ENCODE data around the gene HSPBP1. TPM values are rescaled to one million over a fixed set of nuclear protein-coding genes. Genes with fewer than 3 reads are reported as not detected.
"Not testable (repeated sequence)": the region's sequence is repeated elsewhere in the genome, so short reads cannot be mapped to it uniquely, and the experiment has no call there.

The HSPBP1 gene
- total RNA-seq, 2 donors from 2014 or later, result 26.4 to 35.8 TPM

DNA sequence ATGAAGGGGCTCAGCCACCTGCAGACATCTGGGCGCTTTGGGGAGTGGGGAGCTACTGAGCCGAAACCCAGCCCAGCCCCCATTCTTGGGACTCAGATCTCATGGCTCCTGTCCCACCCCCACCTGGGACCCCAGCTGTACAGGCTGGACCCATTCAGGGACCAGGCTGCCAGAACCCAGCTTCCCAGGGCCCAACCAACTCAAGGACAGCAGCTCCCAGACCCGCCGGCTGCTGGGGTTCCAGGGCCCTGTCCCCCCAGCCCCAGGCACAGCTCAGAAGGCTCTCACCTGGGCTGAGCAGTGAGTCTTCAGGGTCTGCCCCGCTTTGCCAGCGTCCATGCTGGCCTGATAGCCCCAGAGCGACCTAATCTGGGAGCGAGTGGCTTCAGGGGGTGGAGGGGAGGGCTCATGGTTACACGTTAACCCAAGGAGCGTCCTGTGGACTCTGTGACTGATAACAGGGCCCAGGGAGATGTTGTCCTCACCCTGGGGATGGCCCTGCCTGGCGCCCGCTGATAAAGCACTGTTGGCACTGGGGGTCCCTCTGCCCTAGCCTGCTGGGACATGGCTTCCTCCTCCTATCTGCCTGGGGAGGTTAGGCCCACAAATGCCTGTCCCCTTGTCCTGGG is 51.4 kb downstream of the HSPBP1 start, which contains the start of gene TMEM86B:
TSS of gene TMEM86B (minus strand) at position 361 of the 629 bp plus-strand sequence. CDS start at position 339, 22 bp downstream.
- intact Hi-C loops (cut with DNase I), result no loop called here
- ATAC-seq (peak; percentile 2 to 4), DNase-seq (no peak)

DNA sequence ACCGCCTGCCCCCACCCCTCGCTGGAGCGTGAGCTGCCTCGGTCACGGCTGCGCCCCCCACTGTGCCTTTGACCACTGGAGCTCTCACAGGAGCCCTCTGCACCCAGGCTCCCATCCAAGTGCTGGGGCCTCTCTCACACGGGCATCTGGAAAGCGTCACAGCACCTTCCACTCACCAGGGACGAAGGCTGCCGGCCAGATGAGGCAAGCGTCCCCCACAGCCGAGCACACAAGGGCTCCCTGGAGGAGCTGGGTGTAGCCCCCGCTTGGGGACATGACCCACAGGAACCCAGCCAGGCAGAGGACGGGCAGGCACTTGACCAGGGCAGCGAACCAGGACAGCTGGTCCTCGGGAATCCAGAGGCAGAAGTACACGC is 51.9 kb downstream of the HSPBP1 start:
- peak; percentile 55 to 80 for ATAC-seq
- DNase-seq, result no peak
- intact Hi-C loops (cut with DNase I), result no loop called here

DNA sequence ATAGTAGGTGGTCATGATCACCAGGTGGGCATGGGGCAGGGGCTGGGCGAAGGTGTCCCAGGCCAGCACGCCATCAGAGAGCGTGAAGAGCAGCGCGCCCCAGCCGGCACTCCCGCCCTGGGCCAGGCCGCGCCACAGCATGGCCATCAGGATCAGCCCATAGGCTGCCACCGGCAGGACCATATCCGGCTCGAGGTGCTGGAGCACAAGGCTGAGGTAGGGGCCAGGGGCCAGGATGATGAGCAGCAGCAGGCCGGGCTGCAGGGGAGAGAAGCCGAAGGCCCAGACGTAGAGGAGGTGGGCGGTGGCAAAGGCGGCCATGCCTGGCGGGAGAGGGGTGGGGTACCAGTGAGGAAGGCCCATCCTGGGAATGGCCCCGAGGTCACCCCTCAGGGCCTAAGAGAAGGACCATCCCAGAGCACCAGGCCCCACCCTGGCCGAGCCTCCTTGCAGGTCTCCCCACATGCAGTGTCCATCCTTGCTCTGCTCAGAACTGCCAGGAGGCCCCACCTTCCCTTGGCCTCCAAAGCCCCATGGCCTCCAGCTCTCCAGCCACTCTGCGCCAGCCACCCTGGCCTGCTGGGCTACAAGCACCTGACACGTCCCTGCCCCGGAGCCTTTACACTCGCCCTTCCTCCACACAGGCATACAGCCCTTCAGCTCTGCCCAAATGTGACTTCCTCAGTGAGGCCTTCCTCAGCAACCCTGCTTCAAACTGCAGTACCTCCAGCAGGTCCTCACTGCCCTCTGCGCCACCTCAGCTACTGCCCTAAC is 52.5 kb downstream of the HSPBP1 start:
- intact Hi-C loops (cut with DNase I), result no loop called here
- no peak for DNase-seq
- ATAC-seq, result peak; percentile 1 to 3

DNA sequence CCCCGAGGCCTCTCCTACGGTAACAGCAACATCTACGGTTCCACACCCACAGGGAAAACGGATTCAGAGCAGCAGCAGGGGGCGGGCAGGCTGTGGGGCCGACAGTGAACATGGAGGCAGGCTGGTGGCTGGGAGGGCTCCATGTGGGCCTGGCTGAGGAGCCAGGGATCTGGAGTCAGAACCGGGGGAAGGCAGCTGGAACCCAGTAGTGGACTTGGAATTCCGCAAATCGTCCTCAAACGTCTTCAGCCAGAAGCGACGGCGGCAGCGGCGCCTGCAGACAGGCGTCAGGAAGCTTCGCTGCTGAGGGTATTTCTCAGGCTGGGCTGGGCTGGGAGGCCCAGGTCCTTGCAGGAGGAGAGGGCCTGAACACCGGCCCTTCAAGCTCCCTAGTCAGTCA is 53.1 kb downstream of the HSPBP1 start:
- no peak for DNase-seq
- intact Hi-C loops (cut with DNase I), result no loop called here
- ATAC-seq, result no peak

DNA sequence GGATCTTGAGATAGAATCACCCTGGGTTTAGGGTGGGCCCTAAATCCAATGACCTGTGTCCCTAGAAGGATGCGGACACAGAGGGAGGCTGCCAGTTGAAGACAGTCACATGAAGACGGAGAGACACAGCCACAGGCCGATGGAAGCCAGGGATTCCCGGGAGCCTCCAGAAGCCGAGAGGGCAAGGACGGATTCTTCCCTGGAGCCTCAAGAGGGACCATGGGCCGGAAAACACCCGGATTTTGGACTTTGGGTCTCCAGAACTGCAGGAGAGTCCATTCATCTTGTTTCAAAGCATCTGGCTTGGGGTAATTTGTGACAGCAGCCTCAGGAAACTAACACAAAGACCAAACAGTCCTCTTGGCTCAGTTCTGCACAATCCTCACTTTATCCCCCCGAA is 53.6 kb downstream of the HSPBP1 start:
- ATAC-seq, result no peak
- intact Hi-C loops (cut with DNase I), result no loop called here
- DNase-seq, result no peak

DNA sequence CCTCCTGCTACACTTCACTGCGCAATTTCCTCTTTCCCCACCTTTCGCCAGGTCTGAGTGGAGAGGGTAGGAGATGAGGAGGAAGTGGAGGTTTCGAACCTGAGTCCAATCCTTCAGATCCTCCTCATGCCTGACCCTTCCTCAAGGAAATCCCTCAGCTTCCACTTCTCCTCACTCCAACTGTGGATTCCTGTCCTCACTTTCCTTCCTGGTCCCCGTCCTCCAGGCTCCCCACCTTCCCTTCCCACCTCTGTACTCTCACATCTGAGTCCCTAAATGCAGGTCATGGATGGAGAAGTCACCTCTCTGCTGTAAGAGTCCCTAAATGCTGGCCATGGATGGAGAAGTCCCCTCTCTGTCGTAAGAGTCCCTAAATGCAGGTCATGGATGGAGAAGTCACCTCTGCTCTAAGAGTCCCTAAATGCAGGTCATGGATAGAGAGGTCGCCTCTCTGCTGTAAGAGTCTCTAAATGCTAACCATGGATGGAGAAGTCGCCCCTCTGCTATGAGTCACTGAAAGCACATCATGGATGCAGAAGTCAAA is 54.4 kb downstream of the HSPBP1 start:
- DNase-seq (no peak), ATAC-seq (no peak)
- intact Hi-C loops (cut with DNase I), result no loop called here

DNA sequence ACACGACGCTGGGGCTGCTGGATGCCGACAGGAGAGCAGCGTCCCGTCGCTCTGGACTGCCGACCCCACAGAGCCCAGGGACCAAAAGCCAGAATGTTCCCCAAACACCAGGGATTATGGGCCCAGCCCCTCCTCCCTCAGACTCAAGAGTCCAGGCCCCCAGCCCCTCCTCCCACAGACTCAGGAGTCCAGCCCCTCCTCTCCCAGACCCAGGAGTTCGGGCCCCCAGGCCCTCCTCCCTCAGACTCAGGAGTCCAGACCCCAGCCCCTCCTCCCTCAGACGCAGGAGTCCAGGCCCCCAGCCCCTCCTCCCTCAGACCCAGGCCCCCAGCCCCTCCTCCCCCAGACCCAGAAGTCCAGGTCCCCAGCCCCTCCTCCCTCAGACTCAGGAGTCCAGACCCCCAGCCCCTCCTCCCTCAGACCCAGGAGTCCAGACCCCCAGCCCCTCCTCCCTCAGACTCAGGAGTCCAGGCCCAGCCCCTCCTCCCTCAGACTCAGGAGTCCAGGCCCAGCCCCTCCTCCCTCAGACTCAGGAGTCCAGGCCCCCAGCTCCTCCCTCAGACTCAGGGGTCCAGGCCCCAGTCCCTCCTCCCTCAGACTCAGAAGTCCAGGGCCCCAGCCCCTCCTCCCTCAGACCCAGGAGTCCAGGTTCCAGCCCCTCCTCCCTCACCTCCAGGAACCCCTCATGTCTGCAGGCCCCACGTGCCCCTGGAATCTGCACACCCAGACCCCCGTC is 55.1 kb downstream of the HSPBP1 start:
- DNase-seq; ATAC-seq; intact Hi-C loops (cut with DNase I): not testable (repeated sequence)

DNA sequence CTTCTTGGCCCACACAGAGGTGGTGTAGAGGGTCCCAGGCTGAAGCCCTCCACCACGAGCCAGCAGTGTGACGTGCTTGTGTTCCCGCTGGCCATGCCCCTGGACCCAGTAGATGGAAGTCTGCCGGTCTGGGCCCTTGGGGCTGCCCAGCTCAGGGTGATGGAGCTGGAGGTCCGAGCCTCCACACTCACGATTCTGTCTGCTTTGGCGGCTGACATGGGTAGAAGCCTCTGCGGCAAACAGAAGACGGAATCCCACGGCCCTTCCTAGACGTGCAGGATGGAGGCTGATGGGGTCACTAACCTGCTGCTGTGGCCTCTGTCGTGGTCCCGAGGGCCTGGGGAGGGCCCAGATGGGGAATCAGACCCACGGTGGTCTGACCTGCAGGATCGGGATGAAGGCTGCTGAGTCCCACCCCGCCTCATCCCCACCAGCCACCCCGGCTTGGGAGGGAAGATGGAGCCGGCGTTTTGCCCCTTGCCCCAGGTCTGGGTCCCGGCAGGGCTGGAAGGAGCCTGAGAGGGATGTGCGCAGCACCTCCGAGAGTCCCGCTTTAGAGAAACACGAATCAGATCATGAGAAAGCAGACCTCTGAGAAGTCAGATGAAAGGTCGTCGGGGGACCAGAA is 55.8 kb downstream of the HSPBP1 start:
- DNase-seq (no peak), ATAC-seq (no peak)
- intact Hi-C loops (cut with DNase I), result no loop called here

DNA sequence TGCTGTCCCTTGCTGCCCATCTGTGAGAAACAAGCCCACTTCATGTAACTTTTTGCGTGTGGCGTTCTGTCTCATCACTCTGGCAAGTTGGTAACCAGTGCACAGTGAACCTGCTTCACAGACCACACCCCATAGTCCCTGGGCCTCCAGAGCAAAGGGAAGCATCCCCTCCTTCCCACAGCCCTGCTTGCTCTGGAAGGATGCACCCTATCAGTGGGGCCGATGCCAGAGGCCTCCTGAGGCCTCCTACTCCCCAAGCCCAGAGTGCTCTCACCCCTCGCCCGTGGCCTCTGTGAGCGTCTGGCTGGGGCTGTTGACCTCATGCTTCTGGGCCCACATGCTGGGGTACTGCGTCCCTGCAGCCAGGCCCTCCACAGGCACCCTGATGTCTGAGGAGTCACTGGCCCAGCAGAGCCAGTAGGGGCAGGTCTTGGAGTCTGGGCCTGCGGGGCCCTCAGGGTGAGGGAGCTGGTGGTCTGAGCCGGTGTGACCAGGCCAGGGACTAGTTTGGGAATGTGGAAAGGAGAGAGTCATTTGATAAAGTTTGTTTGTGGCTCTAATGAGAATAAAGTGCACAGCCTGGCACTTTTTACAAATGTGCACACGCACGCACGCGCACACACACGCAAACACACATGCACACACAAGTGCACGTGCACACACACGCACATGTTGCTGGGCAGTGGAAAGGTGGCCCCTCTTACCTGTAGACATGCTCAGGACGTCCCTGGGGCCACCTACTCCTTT is 56.4 kb downstream of the HSPBP1 start:
- intact Hi-C loops (cut with DNase I), result no loop called here
- ATAC-seq, result no peak
- no peak for DNase-seq

DNA sequence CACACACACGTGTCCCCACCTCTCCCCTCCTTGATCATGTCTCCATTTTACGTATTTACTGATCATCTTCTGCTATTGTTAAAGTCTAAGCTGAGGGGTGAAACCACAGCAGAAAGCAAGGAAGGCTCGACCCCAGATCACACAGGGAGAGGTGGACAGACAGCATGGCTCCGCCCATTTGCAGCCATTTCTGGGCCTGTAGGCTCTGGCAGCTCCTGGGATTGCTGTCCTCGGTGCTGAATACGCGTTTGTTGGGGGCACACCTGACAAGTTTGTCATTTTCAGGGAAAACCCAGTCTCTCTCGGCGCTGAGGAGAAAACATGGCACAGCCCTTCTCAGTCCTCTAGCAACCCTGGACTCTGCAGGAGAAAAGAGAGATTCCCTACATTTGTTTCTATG is 59.4 kb downstream of the HSPBP1 start:
- intact Hi-C loops (cut with DNase I), result no loop called here

DNA sequence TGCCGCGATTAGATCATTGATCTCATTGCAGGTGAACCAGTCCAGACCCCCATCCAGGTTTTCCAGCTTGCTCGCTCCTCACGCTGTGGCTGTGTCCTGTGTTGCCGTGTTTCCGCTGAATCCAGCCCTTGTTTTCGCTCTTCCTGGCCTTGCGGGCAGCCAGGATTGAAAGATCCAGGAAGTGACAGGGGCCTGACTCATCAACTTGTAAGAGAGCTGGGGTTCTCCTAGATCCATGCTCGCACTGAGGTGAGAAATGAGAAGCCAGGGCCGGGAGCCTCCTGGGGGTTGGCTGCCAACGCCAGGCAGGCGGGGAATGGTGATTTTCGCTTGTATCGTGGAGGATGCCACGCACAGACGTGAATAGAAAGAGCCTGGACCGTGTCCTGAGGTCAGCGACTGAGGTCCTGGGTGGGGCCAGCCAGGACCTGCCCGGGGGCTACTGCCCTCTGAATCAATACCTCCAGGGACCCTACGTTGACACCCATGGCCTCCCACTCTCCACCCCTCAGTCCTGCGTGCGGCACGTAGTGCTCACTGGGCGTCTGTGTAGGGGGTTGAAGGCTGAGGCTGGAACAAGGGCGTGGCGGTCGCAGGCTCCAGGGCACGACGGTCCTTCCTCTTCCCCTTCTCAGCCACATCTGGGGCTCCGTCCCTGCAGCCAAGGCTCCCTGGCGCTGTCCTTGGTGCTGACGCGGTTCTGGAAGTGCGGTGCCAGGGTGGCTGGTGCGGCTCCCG is 63.3 kb downstream of the HSPBP1 start:
- ATAC-seq (peak; percentile 81 to 95), DNase-seq (peak; percentile 86)
- intact Hi-C loops (cut with DNase I), result loop anchor here in 1 of 2 donors (10.0 kb wide), 1 partner anchor 48 kb away; no protein-coding TSS in a partner anchor

More for the DNA sequence above, 59.4 kb downstream of the HSPBP1 start:
- DNase-seq (no peak), ATAC-seq (no peak)

DNA sequence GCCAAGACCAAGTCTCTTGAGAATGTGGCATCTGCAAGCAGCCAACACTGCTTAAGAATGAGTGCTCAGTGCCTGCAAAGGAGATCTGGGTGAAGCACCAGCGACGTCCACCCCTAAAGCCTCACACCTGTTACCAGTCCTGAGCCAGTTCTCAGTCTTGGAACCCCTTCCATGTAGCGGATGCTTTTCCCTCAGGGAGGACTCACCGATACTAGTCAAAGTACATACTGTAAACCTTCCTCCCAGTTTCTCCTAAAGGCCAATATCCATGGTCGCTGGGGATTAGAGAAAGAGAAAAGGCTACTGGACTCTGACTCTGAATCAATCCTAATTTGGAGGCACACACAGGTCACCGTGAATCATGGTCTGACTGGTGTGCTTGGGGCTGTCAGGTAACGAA is 66.4 kb downstream of the HSPBP1 start:
- intact Hi-C loops (cut with DNase I), result loop anchor here in 1 of 2 donors (10.0 kb wide), 1 partner anchor 51 kb away; no protein-coding TSS in a partner anchor
- no peak for DNase-seq
- ATAC-seq, result no peak

DNA sequence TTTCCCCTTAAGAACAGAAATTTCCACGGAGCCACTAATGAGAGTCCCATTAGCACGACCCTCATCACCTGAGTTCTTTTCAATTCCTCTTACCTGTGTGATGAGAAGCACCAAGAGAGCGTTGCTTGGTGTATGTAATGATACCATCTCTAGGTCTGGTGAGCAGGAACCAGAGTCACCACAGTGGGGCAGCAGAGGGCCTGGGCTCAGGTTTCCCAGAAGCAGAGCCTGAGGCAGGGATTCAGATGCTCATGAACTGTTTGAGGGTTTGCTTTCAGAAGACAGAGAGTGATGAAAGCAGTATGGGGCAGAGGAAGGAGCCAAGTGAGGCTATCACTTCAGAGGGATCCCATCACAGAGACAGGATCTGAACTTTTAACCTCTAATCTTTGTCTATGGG is 67.5 kb downstream of the HSPBP1 start:
- ATAC-seq, result no peak
- no peak for DNase-seq
- intact Hi-C loops (cut with DNase I), result loop anchor here in 1 of 2 donors (10.0 kb wide), 1 partner anchor 52 kb away; no protein-coding TSS in a partner anchor

Small RNA genes within 50 kb of the gene (microRNA-seq; reads per million reads assigned to microRNA genes)
- 0.40 to 0.54 reads per million in 2 donors for gene MIR6802
- 1.4 to 3.3 reads per million in 2 donors for gene MIR6803
- 0 reads per million in 2 donors for gene MIR6804

Other genes starting within 250 kb of the HSPBP1 start
- gene GP6, start 241.8 kb downstream of the HSPBP1 start, total RNA-seq, result under 1 TPM; 0.13 to 0.24 TPM
- gene RDH13, start 217.0 kb downstream of the HSPBP1 start, total RNA-seq, result 10 to 100 TPM; 33.9 to 41.1 TPM
- gene EPS8L1, start 204.2 kb downstream of the HSPBP1 start, total RNA-seq, result 1 to 10 TPM; 2.2 to 3.7 TPM
- 100 to 1,000 TPM; 117 to 193 TPM for gene PPP1R12C, start 162.5 kb downstream of the HSPBP1 start, total RNA-seq
- gene TNNT1, start 130.9 kb downstream of the HSPBP1 start, total RNA-seq, result 10 to 100 TPM; 13.7 to 25.6 TPM
- gene TNNI3, start 122.4 kb downstream of the HSPBP1 start, total RNA-seq, result 1,000 to 10,000 TPM; 1,897 to 2,132 TPM
- 1 to 10 TPM in 1 of 2 donors, under 1 TPM in 1; 0.41 to 1.1 TPM for gene DNAAF3, start 113.5 kb downstream of the HSPBP1 start, total RNA-seq
- not detected for gene SYT5, start 99.8 kb downstream of the HSPBP1 start, total RNA-seq
- gene PTPRH, start 70.6 kb downstream of the HSPBP1 start, total RNA-seq, result 1 to 10 TPM in 1 of 2 donors, under 1 TPM in 1; 0.74 to 1.5 TPM
- 1 to 10 TPM; 1.2 to 1.4 TPM for gene TMEM86B, start 51.3 kb downstream of the HSPBP1 start, total RNA-seq
- gene PPP6R1, start 21.1 kb downstream of the HSPBP1 start, total RNA-seq, result 10 to 100 TPM; 37.8 to 42.4 TPM
- gene BRSK1, start 3.9 kb upstream of the HSPBP1 start, total RNA-seq, result 10 to 100 TPM in 1 of 2 donors, 1 to 10 TPM in 1; 9.1 to 19.5 TPM
- 1 to 10 TPM; 3.1 to 3.6 TPM for gene TMEM150B, start 45.2 kb upstream of the HSPBP1 start, total RNA-seq
- gene KMT5C, start 59.8 kb upstream of the HSPBP1 start, total RNA-seq, result 1 to 10 TPM; 6.7 to 6.9 TPM
- not detected for gene COX6B2, start 74.6 kb upstream of the HSPBP1 start, total RNA-seq
- gene GARIN5B, start 83.2 kb upstream of the HSPBP1 start, total RNA-seq, result not detected
- gene IL11, start 90.4 kb upstream of the HSPBP1 start, total RNA-seq, result not detected
- gene TMEM190, start 96.7 kb upstream of the HSPBP1 start, total RNA-seq, result not detected
- gene TMEM238, start 104.2 kb upstream of the HSPBP1 start, total RNA-seq, result under 1 TPM; 0.84 to 0.97 TPM
- gene RPL28, start 105.8 kb upstream of the HSPBP1 start, total RNA-seq, result 100 to 1,000 TPM; 789 to 866 TPM
- gene UBE2S, start 127.7 kb upstream of the HSPBP1 start, total RNA-seq, result 10 to 100 TPM; 18.1 to 29.9 TPM
- gene SHISA7, start 163.2 kb upstream of the HSPBP1 start, total RNA-seq, result not detected
- gene ISOC2, start 181.5 kb upstream of the HSPBP1 start, total RNA-seq, result 10 to 100 TPM; 58.4 to 60.5 TPM
- gene C19orf85, start 184.6 kb upstream of the HSPBP1 start, total RNA-seq, result not detected
- 1 to 10 TPM; 5.3 to 9.0 TPM for gene ZNF628, start 196.5 kb upstream of the HSPBP1 start, total RNA-seq
- gene NAT14, start 205.1 kb upstream of the HSPBP1 start, total RNA-seq, result 10 to 100 TPM in 1 of 2 donors, 1 to 10 TPM in 1; 9.2 to 13.7 TPM
- gene SSC5D, start 208.3 kb upstream of the HSPBP1 start, total RNA-seq, result 1 to 10 TPM; 5.7 to 6.7 TPM

Data from left cardiac atrium (tissue), 4 donors.